Liver (tissue), 9 donors: ENCODE measurements around the gene MYADML2. TPM values are rescaled to one million over a fixed set of nuclear protein-coding genes. Genes with fewer than 3 reads are reported as not detected.

ENCODE experiments used
- DNase-seq: peaks from one replicate; pipeline ENCODE4 v3.0.0-alpha.2; 2017; ENCODE audit warnings: low spot score
- H3K27ac ChIP-seq, 2 donors: one replicate each; pipeline ENCODE4 v1.7.0; 2013; ENCODE audit warnings: inconsistent platforms in 2 of 2, low read length in 2 of 2, control low read depth in 1 of 2, low read depth in 1 of 2, mild to moderate bottlenecking in 1 of 2
- H3K27me3 ChIP-seq, 4 donors: one replicate each; pipeline versions ENCODE4 v1.6.1 to v1.7.0; 2013; ENCODE audit warnings: low read length in 3 of 4, inconsistent platforms in 1 of 4, mild to moderate bottlenecking in 1 of 4, moderate library complexity in 1 of 4; ENCODE audit not compliant: control insufficient read depth in 4 of 4, insufficient read depth in 4 of 4
- H3K36me3 ChIP-seq, 4 donors: one replicate each; pipeline versions ENCODE4 v1.6.1 to v1.7.0; 2013; ENCODE audit warnings: low read length in 3 of 4, mild to moderate bottlenecking in 3 of 4, low read depth in 1 of 4, moderate library complexity in 1 of 4; ENCODE audit not compliant: control insufficient read depth in 4 of 4, insufficient read depth in 3 of 4
- H3K4me1 ChIP-seq, 4 donors: one replicate each; pipeline versions ENCODE4 v1.6.1 to v1.7.0; 2013; ENCODE audit warnings: low read length in 3 of 4, mild to moderate bottlenecking in 3 of 4, moderate library complexity in 1 of 4; ENCODE audit not compliant: control insufficient read depth in 4 of 4, insufficient read depth in 4 of 4
- H3K4me3 ChIP-seq, 3 donors: one replicate each; pipeline versions ENCODE4 v1.6.1 to v1.7.0; 2013; ENCODE audit warnings: low read length in 3 of 3, control low read depth in 1 of 3, low read depth in 1 of 3, mild to moderate bottlenecking in 1 of 3
- H3K9ac ChIP-seq, 2 donors: one replicate each; pipeline ENCODE4 v1.7.0; 2013; ENCODE audit warnings: low read length in 2 of 2, mild to moderate bottlenecking in 2 of 2, moderate library complexity in 2 of 2, control low read depth in 1 of 2, low read depth in 1 of 2
- H3K9me3 ChIP-seq, 4 donors: one replicate each; pipeline versions ENCODE4 v1.6.1 to v1.7.0; 2013; ENCODE audit warnings: low read length in 3 of 4; ENCODE audit not compliant: control insufficient read depth in 4 of 4
- EGR1 ChIP-seq, 2 donors: IDR thresholded peaks; 2 replicates each; pipeline ENCODE4 v1.6.1; 2016 to 2018; ENCODE audit warnings: antibody characterized with exemption in 2 of 2, low read depth in 2 of 2
- FOXA1 ChIP-seq: IDR thresholded peaks from 2 replicates; pipeline ENCODE4 v1.6.1; 2016; ENCODE audit warnings: antibody characterized with exemption
- HNF4A ChIP-seq, 2 donors: conservative IDR thresholded peaks; 2 replicates each; pipeline ENCODE4 v1.6.1; 2016; ENCODE audit warnings: antibody characterized with exemption in 2 of 2, mild to moderate bottlenecking in 2 of 2
- HNF4G ChIP-seq: IDR thresholded peaks from 2 replicates; pipeline ENCODE4 v1.6.1; 2016; ENCODE audit warnings: antibody characterized with exemption
- JUND ChIP-seq, 2 donors: IDR thresholded peaks; 2 replicates each; pipeline ENCODE4 v1.6.1; 2016; ENCODE audit warnings: antibody characterized with exemption in 2 of 2
- RAD21 ChIP-seq, 2 donors: IDR thresholded peaks; 2 replicates each; pipeline ENCODE4 v1.6.1; 2016; ENCODE audit warnings: antibody characterized with exemption in 2 of 2, mild to moderate bottlenecking in 2 of 2
- RXRA ChIP-seq, 2 donors: IDR thresholded peaks; 2 replicates each; pipeline ENCODE4 v1.6.1; 2017 to 2018; ENCODE audit warnings: antibody characterized with exemption in 2 of 2, mild to moderate bottlenecking in 1 of 2
- SP1 ChIP-seq: IDR thresholded peaks from 2 replicates; pipeline ENCODE4 v1.6.1; 2018; ENCODE audit warnings: antibody characterized with exemption, mild to moderate bottlenecking
- TAF1 ChIP-seq: conservative IDR thresholded peaks from 2 replicates; pipeline ENCODE4 v1.6.1; 2016; ENCODE audit warnings: antibody characterized with exemption, mild to moderate bottlenecking
- WGBS: extraction: QIAGEN DNeasy Blood & Tissue Kit; methylation state at CpG from one replicate; pipeline ENCODE4 v1.1.7; 2013; 5-methylcytosine and 5-hydroxymethylcytosine counted together
- polyA plus RNA-seq, 2 donors: library from polyadenylated mRNA; stranded (reverse) in 1 of 2; unstranded in 1 of 2; fragments of 200-250 nt in 1 of 2; fragments of >200 nt in 1 of 2; fragmentation: Nextera tagmentation in 1 of 2; extraction: Ambion mirVana in 1 of 2; gene quantifications; one replicate each; pipeline versions ENCODE4 v1.2.1 to v1.2.3, GENCODE V29; 2013 to 2015
- total RNA-seq, 2 donors: library from RNA; depleted of rRNA; stranded (reverse); fragments of >200 nt; gene quantifications; one replicate each; pipeline ENCODE4 v1.2.3, GENCODE V29; 2014
- TF ChIP-seq, protein P1 (sequence below): IDR thresholded peaks from 2 replicates; pipeline ENCODE4 v1.6.1; 2016; ENCODE audit warnings: antibody characterized with exemption
- TF ChIP-seq, protein P2 (sequence below): IDR thresholded peaks from 2 replicates; pipeline ENCODE4 v1.6.1; 2016; ENCODE audit warnings: antibody characterized with exemption
- TF ChIP-seq, protein P3 (sequence below): IDR thresholded peaks from 2 replicates; pipeline ENCODE4 v1.6.1; 2016; ENCODE audit warnings: antibody characterized with exemption, mild to moderate bottlenecking
- donor health status: healthy.
- donor health status: healthy.
- donor health status: healthy.
- donor health status: healthy.
- donor health status: healthy.

Gene MYADML2
- total and polyA plus RNA-seq, 4 donors = not detected

DNA sequence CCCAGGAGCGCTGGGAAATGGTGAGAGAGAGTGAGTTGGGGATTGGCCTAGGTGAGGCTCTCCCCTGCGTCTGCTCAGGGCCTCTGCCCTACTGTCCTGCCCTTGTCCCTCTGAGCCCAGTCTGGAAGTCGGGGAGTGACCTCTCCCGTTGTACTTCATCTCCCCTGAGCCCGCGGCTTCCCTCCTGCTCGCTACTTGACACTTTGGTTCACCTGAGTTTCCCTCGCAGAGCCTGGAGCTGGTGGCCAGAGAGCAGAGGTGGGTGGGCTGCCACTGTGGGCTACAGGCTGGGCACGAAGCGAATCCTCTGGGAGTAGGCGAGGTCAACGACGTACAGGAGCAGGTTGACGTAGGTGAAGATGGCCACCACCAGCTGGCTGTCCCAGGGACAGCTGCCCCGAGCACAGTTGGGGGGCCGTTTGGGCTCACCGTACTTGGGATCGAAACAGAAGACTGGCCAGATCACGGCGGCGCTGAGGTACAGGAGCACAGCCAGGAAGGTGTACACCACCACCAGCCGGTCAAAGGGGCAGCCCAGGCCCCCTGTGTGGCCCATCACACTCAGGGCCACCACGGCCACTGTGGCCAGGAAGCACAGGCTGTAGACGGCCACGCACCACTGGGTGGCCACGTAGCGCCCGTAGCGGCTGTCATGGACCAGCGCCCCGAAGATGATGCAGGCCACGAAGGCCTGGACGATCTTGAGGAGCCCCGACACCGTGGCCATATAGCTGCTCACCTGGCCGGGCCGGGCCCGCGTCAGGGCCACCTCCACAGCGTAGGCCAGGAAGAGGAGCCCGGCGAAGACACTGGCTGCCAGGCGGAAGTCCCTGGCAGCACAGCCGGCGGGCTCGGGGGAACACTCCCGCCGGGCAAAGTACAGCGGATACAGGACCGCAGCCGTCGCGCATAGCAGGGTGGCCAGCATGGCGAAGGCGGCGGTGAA is 6.2 kb downstream of the MYADML2 start:
- DNase-seq = no peak
- 92% methylated on average over 56 of the region's 56 CpGs for WGBS
- no peaks in the 10 kb centered on the region for H3K9me3 ChIP-seq
- H3K9ac ChIP-seq = no peak overlapping the region
- H3K4me3 ChIP-seq = no peak overlapping the region
- TF ChIP-seq, protein P1, sequence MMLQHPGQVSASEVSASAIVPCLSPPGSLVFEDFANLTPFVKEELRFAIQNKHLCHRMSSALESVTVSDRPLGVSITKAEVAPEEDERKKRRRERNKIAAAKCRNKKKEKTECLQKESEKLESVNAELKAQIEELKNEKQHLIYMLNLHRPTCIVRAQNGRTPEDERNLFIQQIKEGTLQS = no peak
- TF ChIP-seq SP1 (no peak), FOXA1 (no peak), EGR1 (IDR thresholded peaks at IDR 0.05; ENCODE audit: low read depth in 2 of 2) (no peak), RAD21 (IDR thresholded peaks at IDR 0.05) (no peak), TAF1 (no peak)
- TF ChIP-seq, protein P2, sequence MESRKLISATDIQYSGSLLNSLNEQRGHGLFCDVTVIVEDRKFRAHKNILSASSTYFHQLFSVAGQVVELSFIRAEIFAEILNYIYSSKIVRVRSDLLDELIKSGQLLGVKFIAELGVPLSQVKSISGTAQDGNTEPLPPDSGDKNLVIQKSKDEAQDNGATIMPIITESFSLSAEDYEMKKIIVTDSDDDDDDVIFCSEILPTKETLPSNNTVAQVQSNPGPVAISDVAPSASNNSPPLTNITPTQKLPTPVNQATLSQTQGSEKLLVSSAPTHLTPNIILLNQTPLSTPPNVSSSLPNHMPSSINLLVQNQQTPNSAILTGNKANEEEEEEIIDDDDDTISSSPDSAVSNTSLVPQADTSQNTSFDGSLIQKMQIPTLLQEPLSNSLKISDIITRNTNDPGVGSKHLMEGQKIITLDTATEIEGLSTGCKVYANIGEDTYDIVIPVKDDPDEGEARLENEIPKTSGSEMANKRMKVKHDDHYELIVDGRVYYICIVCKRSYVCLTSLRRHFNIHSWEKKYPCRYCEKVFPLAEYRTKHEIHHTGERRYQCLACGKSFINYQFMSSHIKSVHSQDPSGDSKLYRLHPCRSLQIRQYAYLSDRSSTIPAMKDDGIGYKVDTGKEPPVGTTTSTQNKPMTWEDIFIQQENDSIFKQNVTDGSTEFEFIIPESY = no peak
- no peaks in the 10 kb centered on the region for H3K36me3 ChIP-seq
- H3K4me1 ChIP-seq = peaks cover 6 to 10% (median 6%) of the 10 kb centered on the region in 4 donors
- H3K27ac ChIP-seq = no peak overlapping the region
- no peaks in the 10 kb centered on the region for H3K27me3 ChIP-seq

DNA sequence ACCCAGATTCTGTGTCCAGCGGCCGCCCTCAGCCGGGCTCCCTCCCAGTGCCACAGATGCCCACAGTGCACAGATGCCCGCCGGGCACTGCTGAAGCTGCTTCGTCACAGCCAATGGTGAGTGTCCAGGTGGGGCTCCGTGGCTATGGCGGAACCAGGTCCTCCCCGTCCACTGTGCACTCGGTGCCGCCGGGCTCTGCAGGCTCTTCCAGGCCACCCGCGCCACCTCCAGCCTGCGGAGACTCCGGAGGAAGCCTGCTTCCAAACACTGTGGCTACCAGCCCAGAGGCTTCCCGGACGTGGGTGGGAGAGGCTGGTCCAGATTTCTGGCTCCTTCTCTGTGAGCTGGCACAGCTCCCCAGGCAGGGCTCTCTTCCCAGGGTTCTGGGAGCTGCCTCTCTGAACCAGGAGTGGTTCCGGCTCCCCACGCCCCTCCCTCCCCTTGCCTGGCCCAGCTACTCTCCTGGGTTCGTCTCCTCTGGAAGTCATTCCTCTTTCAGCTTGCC is 7.1 kb downstream of the MYADML2 start:
- H3K36me3 ChIP-seq = no peaks in the 10 kb centered on the region
- no peaks in the 10 kb centered on the region for H3K9me3 ChIP-seq
- H3K4me3 ChIP-seq = no peak overlapping the region
- no peaks in the 10 kb centered on the region for H3K27me3 ChIP-seq
- TF ChIP-seq HNF4G = no peak
- no peak for TF ChIP-seq TAF1
- TF ChIP-seq SP1 = no peak
- TF ChIP-seq JUND (IDR thresholded peaks at IDR 0.05) = no peak
- TF ChIP-seq RXRA (IDR thresholded peaks at IDR 0.05) = no peak
- no peak for TF ChIP-seq HNF4A (conservative IDR thresholded peaks at IDR 0.05)
- no peak for TF ChIP-seq RAD21 (IDR thresholded peaks at IDR 0.05)
- TF ChIP-seq, protein P3, sequence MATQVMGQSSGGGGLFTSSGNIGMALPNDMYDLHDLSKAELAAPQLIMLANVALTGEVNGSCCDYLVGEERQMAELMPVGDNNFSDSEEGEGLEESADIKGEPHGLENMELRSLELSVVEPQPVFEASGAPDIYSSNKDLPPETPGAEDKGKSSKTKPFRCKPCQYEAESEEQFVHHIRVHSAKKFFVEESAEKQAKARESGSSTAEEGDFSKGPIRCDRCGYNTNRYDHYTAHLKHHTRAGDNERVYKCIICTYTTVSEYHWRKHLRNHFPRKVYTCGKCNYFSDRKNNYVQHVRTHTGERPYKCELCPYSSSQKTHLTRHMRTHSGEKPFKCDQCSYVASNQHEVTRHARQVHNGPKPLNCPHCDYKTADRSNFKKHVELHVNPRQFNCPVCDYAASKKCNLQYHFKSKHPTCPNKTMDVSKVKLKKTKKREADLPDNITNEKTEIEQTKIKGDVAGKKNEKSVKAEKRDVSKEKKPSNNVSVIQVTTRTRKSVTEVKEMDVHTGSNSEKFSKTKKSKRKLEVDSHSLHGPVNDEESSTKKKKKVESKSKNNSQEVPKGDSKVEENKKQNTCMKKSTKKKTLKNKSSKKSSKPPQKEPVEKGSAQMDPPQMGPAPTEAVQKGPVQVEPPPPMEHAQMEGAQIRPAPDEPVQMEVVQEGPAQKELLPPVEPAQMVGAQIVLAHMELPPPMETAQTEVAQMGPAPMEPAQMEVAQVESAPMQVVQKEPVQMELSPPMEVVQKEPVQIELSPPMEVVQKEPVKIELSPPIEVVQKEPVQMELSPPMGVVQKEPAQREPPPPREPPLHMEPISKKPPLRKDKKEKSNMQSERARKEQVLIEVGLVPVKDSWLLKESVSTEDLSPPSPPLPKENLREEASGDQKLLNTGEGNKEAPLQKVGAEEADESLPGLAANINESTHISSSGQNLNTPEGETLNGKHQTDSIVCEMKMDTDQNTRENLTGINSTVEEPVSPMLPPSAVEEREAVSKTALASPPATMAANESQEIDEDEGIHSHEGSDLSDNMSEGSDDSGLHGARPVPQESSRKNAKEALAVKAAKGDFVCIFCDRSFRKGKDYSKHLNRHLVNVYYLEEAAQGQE = no peak
- no peak for DNase-seq
- peaks cover 6 to 10% (median 6%) of the 10 kb centered on the region in 4 donors for H3K4me1 ChIP-seq
- no peak overlapping the region for H3K9ac ChIP-seq
- 89% methylated on average over 21 of the region's 21 CpGs for WGBS
- H3K27ac ChIP-seq = no peak overlapping the region
